ENCODE results near the gene WWOX.
A peak's percentile ranks its signal among the peaks of the same experiment; 100 is the strongest.

WWOX gene

DNA sequence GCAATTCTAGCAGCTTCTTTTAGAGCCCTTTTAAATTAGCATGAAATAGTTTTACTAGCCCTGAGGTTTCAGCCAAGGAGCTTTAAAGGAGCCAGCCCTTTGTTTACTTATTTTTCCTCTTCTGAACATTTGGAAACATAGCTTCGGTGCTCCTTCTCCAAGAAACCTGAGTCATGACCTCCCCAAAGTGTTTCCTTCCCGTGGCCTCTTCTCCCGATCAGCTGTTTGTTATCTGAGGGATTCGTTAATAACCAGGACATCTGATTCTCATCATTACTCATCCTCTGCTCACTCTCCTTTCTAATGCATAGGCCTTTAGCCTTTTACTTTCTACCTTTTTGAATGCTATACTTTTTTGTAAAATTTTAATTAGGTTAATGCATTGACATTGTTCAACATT lies 204.5 kb downstream of the WWOX start:
- TF ChIP-seq, protein P1, sequence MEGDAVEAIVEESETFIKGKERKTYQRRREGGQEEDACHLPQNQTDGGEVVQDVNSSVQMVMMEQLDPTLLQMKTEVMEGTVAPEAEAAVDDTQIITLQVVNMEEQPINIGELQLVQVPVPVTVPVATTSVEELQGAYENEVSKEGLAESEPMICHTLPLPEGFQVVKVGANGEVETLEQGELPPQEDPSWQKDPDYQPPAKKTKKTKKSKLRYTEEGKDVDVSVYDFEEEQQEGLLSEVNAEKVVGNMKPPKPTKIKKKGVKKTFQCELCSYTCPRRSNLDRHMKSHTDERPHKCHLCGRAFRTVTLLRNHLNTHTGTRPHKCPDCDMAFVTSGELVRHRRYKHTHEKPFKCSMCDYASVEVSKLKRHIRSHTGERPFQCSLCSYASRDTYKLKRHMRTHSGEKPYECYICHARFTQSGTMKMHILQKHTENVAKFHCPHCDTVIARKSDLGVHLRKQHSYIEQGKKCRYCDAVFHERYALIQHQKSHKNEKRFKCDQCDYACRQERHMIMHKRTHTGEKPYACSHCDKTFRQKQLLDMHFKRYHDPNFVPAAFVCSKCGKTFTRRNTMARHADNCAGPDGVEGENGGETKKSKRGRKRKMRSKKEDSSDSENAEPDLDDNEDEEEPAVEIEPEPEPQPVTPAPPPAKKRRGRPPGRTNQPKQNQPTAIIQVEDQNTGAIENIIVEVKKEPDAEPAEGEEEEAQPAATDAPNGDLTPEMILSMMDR (IDR thresholded peaks at IDR 0.05; ENCODE audit: control insufficient read depth, extremely low read depth, insufficient read depth) = no peak
- no peak overlapping the region for H3K4me3 ChIP-seq (ENCODE audit: low read depth, low read length)

DNA sequence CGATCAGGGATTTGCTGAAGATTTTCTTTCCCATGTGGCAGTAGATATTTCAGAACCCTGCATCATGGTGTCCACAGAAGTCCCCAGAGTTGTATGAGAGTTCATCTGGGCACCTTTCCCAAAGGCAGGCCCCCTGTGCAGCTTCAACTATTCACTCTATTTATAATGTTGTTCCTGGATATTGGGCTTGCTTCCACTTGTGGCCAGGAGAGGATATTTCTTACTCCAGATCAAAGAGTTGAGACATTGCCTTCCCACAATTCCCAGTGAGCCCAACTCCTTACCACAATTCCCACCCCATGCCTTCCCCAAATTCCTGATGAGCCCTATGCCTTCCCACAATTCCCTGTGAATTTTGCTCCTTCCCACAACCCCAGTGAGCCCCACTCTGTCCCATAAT lies 206.9 kb downstream of the WWOX start:
- TF ChIP-seq, protein P1 (IDR thresholded peaks at IDR 0.05; ENCODE audit: control insufficient read depth, extremely low read depth, insufficient read depth) = no peak
- no peak for DNase-seq (ENCODE audit: low read depth)

More for the DNA sequence above, 204.5 kb downstream of the WWOX start:
- peak; percentile 22 for DNase-seq (ENCODE audit: low read depth)

DNA sequence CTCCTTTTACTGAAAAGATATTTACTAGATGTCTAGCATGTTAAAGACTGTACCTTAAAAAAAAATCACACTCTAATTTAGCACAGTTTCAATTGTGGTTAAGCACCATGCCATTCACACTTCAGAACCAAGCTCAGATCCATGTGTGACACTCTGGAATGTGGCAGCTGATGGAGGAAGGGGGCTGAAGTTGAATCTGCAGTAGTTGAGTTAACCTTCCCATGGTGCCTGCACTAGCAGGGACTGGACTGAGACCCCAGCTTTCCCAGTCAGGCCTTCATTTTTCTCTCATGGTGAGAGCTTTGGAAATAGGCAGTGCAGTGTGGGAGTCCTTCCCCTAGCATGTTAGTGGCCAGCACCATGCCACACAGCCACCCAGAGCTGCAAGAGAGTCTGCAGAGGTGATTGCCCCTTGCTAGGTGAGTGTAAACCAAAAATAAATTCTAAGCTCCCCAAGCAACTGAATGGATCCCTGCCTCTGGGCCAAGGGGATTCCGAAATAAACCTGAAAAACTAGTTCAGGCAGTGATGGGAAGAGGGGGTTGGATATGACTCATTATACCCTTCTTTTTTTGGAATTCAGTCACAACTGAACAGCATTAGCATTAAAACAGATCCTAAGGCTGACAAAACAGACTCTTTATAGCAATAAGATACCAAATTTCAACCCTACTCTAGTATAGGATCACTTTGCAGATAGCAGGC lies 208.5 kb downstream of the WWOX start:
- DNase-seq (ENCODE audit: low read depth) = no peak
- TF ChIP-seq, protein P1 (IDR thresholded peaks at IDR 0.05; ENCODE audit: control insufficient read depth, extremely low read depth, insufficient read depth) = no peak
- no peak overlapping the region for H3K4me3 ChIP-seq (ENCODE audit: low read depth, low read length)

More for the DNA sequence above, 206.9 kb downstream of the WWOX start:
- no peak overlapping the region for H3K4me3 ChIP-seq (ENCODE audit: low read depth, low read length)

DNA sequence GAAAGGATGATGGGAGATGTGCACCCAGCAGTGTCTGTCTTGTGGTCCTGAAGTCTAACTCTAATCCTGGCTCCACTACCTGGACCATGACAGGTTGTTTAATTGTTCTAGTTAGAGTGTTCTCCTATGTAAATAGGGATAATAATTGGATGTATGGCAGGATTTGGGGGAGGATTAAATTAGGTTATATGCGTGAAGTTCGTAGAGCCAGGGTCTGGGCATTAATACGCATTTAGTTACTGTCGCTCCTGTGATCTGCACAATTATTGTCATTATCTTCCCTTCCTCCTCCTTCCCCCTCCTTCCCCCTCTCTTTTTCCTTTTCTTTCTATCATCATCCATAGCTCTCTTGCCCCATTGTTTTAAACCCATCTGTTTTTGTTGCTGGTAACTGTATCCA lies 210.3 kb downstream of the WWOX start:
- TF ChIP-seq, protein P1 (IDR thresholded peaks at IDR 0.05; ENCODE audit: control insufficient read depth, extremely low read depth, insufficient read depth) = no peak
- DNase-seq (ENCODE audit: low read depth) = no peak
- H3K4me3 ChIP-seq (ENCODE audit: low read depth, low read length) = no peak overlapping the region

DNA sequence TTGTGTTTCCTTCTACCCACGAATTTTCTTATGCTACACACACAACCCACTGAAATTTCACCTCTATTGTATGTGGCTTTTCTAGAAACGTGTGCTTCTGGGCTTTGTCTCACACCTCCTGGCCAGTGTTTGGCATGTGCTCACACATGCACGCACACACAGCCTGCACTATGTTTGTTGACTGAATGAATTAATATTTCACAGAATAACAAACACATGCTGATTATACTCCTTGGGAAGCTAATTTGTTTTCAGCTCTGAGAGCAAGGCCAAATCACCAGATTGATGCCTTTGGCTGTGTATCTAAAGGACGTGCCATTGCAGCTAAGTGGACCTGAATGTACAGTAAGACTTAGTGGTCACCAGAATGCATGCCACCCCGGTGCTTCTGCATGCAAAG lies 210.7 kb downstream of the WWOX start:
- no peak overlapping the region for H3K4me3 ChIP-seq (ENCODE audit: low read depth, low read length)
- TF ChIP-seq, protein P1 (IDR thresholded peaks at IDR 0.05; ENCODE audit: control insufficient read depth, extremely low read depth, insufficient read depth) = no peak
- DNase-seq (ENCODE audit: low read depth) = no peak

DNA sequence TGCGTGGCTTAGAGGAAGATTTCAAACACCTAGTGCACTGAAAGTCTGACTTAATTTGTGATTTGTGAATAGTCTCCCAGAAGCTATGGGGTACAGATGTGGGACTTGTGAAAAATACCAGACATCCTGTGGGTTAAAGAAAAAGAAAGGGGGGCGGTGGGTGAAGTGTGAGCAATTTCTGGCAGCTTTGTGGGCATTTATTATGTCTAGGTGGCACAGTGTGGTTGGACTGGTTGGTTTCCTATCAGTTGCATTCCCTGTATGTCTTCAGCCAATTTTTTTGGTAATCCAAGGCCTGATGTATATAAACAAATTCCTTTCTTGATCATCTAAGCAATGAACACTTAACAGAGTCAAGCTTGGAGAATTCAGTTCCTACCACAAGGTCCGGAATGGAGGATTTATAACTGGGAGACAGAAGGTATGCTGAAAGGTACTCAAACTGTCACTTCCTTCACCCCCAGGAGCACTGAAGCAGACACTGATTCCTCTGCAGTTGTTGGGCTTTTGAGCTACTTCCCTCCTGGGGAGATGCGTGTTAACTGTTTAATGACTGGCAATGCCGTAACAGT lies 211.6 kb downstream of the WWOX start:
- TF ChIP-seq, protein P1 (IDR thresholded peaks at IDR 0.05; ENCODE audit: control insufficient read depth, extremely low read depth, insufficient read depth) = no peak
- no peak overlapping the region for H3K4me3 ChIP-seq (ENCODE audit: low read depth, low read length)
- no peak for DNase-seq (ENCODE audit: low read depth)

Measured in LNCaP clone FGC (cell line).